Tibial nerve (tissue), 4 donors: Measurements from ENCODE around the gene COPS7B.

Experiments used
- CTCF ChIP-seq, 5 experiments: fragments of 200-600 bp in 3 of 5; fragments of 450-650 bp in 2 of 5; sonication (generic) in 3 of 5; IDR thresholded peaks; one replicate each; pipeline ENCODE4 v1.5.1; 2016 to 2019; ENCODE audit warnings: antibody characterized with exemption in 5 of 5, mild to moderate bottlenecking in 3 of 5, moderate library complexity in 2 of 5
- EP300 ChIP-seq, 2 donors: sonication (generic); formaldehyde crosslinking; IDR thresholded peaks; one replicate each; pipeline ENCODE4 v1.6.1; 2017; ENCODE audit warnings: antibody characterized with exemption in 2 of 2, mild to moderate bottlenecking in 1 of 2

- TF ChIP-seq CTCF (IDR thresholded peaks at IDR 0.05) (no peak), EP300 (IDR thresholded peaks at IDR 0.05) (no peak)
Observed at GRCh38 chr2:231791107-231791506, 4.9 kb downstream of the COPS7B start.
